CD14-positive monocyte (primary cell): Measurements from ENCODE around the gene PROKR1. TPM values are rescaled to one million over a fixed set of nuclear protein-coding genes. Genes with fewer than 3 reads are reported as not detected.

Source experiments
- DNase-seq, 3 donors: peaks; one replicate each; pipeline ENCODE4 v3.0.0-alpha.2; 2011 to 2022
- H2AFZ ChIP-seq: 2 replicates; pipeline ENCODE4 v1.6.0; 2012; ENCODE audit warnings: mild to moderate bottlenecking, low read depth, low read length, inconsistent platforms; ENCODE audit not compliant: insufficient read depth, poor library complexity, severe bottlenecking
- H3K27ac ChIP-seq, 2 donors: 1 replicate in 1 of 2; 2 replicates in 1 of 2; pipeline ENCODE4 v1.5.1; 2012 to 2013; ENCODE audit warnings: low read length in 2 of 2, control low read depth in 1 of 2, inconsistent platforms in 1 of 2, low read depth in 1 of 2, mild to moderate bottlenecking in 1 of 2
- H3K27me3 ChIP-seq, 2 donors: one replicate each; pipeline versions ENCODE4 v1.6.0 to v1.6.1; 2011 to 2013; ENCODE audit warnings: low read length in 2 of 2; ENCODE audit not compliant: control insufficient read depth in 2 of 2, insufficient read depth in 2 of 2
- H3K36me3 ChIP-seq, 2 donors: replicated peaks in 1 of 2; 1 replicate in 1 of 2; 2 replicates in 1 of 2; pipeline versions ENCODE4 v1.5.1 to v1.6.1; 2012 to 2013; ENCODE audit warnings: low read length in 2 of 2, control low read depth in 1 of 2, inconsistent platforms in 1 of 2, mild to moderate bottlenecking in 1 of 2; ENCODE audit not compliant: insufficient read depth in 2 of 2, control insufficient read depth in 1 of 2
- H3K4me1 ChIP-seq, 2 donors: 1 replicate in 1 of 2; 2 replicates in 1 of 2; pipeline versions ENCODE4 v1.5.1 to v1.6.1; 2012 to 2013; ENCODE audit warnings: low read length in 2 of 2, control low read depth in 1 of 2, inconsistent platforms in 1 of 2, mild to moderate bottlenecking in 1 of 2, moderate library complexity in 1 of 2; ENCODE audit not compliant: insufficient read depth in 2 of 2, control insufficient read depth in 1 of 2
- H3K4me2 ChIP-seq: replicated peaks from 2 replicates; pipeline ENCODE3; 2012; ENCODE audit warnings: low read length, moderate library complexity, mild to moderate bottlenecking; ENCODE audit not compliant: poor library complexity, severe bottlenecking; ENCODE audit errors: extremely low read depth
- H3K4me3 ChIP-seq, 3 experiments: fragments of 200-600 bp in 1 of 3; sonication (generic) in 1 of 3; replicated peaks in 1 of 3; 1 replicate in 2 of 3; 2 replicates in 1 of 3; pipeline ENCODE4 v1.5.1; 2011 to 2013; ENCODE audit warnings: low read length in 3 of 3, mild to moderate bottlenecking in 3 of 3, control low read depth in 2 of 3, low read depth in 2 of 3, inconsistent platforms in 1 of 3, moderate library complexity in 1 of 3
- H3K79me2 ChIP-seq: 2 replicates; pipeline ENCODE4 v1.6.0; 2012; ENCODE audit warnings: mild to moderate bottlenecking, control low read depth, inconsistent platforms, low read length, moderate library complexity; ENCODE audit not compliant: insufficient read depth
- H3K9ac ChIP-seq: 2 replicates; pipeline ENCODE4 v1.6.0; 2017; ENCODE audit warnings: low read length, mild to moderate bottlenecking; ENCODE audit not compliant: insufficient read depth, poor library complexity, severe bottlenecking
- H3K9me3 ChIP-seq, 2 donors: replicated peaks in 1 of 2; 1 replicate in 1 of 2; 2 replicates in 1 of 2; pipeline versions ENCODE4 v1.5.1 to v1.6.1; 2012 to 2013; ENCODE audit warnings: low read length in 2 of 2, control low read depth in 1 of 2; ENCODE audit not compliant: control insufficient read depth in 1 of 2, insufficient read depth in 1 of 2
- H4K20me1 ChIP-seq: 2 replicates; pipeline ENCODE4 v1.6.0; 2012; ENCODE audit warnings: mild to moderate bottlenecking, low read length, control low read depth, moderate library complexity; ENCODE audit not compliant: insufficient read depth
- H3K27ac Mint-ChIP-seq, 7 donors: one replicate each; pipeline ENCODE4 v1.8.0; 2020; ENCODE audit warnings: mild to moderate bottlenecking in 7 of 7, mixed read lengths in 7 of 7, moderate library complexity in 6 of 7, inconsistent platforms in 2 of 7
- H3K27me3 Mint-ChIP-seq, 3 donors: one replicate each; pipeline ENCODE4 v1.8.0; 2021 to 2022; ENCODE audit warnings: low read depth in 3 of 3, mild to moderate bottlenecking in 3 of 3, mixed read lengths in 3 of 3, moderate library complexity in 3 of 3, inconsistent platforms in 1 of 3
- H3K36me3 Mint-ChIP-seq, 2 donors: one replicate each; pipeline ENCODE4 v1.8.0; 2020; ENCODE audit warnings: mixed read lengths in 2 of 2, inconsistent platforms in 1 of 2, mild to moderate bottlenecking in 1 of 2
- H3K4me1 Mint-ChIP-seq: one replicate; pipeline ENCODE4 v1.8.0; 2020; ENCODE audit warnings: mild to moderate bottlenecking, mixed read lengths
- H3K4me3 Mint-ChIP-seq, 2 donors: one replicate each; pipeline ENCODE4 v1.8.0; 2020; ENCODE audit warnings: mild to moderate bottlenecking in 2 of 2, mixed read lengths in 2 of 2, moderate library complexity in 1 of 2
- H3K9me3 Mint-ChIP-seq, 7 donors: one replicate each; pipeline ENCODE4 v1.8.0; 2020 to 2022; ENCODE audit warnings: mixed read lengths in 7 of 7, mild to moderate bottlenecking in 6 of 7, moderate library complexity in 6 of 7, inconsistent platforms in 2 of 7
- WGBS: methylation state at CpG from one replicate; pipeline ENCODE4 v1.1.5; 2013; ENCODE audit warnings: missing lambda C conversion rate; ENCODE audit not compliant: insufficient coverage; 5-methylcytosine and 5-hydroxymethylcytosine counted together
- intact Hi-C, 2 donors: fragments of 100-400 bp; cut with micrococcal nuclease; formaldehyde crosslinking; loops; one replicate each; pipeline versions ENCODE4 v1.15.0 to v1.15.1; 2023
- polyA plus RNA-seq, 3 donors: library from polyadenylated mRNA; depleted of rRNA in 1 of 3; unstranded in 2 of 3; stranded (reverse) in 1 of 3; fragments of 300-500 nt in 2 of 3; fragments of >200 nt in 1 of 3; fragmentation: Illumina TruSeq in 2 of 3; gene quantifications; 1 replicate in 2 of 3; 2 replicates in 1 of 3; pipeline ENCODE4 v1.2.3, GENCODE V29; 2012 to 2021
- TF ChIP-seq, protein P1 (sequence below): fragments of 200-600 bp; IDR thresholded peaks from one replicate; pipeline ENCODE4 v1.8.0; 2022; ENCODE audit warnings: antibody characterized with exemption, mild to moderate bottlenecking

Gene PROKR1
- polyA plus RNA-seq, 3 donors = 0.01 TPM; not detected in 2

DNA sequence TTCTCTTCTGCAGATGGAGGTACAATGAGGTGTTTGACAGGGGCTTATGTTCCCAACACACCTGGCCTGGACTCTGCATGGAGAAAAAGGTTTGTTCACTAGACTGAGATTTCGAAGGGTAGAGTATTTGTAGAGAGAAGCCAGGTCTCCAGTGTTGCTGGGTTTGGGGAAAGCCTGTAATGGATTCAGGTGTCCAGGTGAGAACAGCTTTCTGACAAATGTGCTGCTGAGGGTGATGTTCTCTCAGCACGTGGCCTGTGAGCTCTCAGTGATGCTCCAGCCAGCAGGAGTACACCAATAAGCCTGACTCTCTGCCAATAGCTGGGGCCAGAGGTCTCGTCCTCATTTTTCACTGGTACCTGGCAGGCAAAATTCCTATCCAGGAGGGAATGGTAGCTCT lies 47.5 kb downstream of the PROKR1 start:
- TF ChIP-seq, protein P1, sequence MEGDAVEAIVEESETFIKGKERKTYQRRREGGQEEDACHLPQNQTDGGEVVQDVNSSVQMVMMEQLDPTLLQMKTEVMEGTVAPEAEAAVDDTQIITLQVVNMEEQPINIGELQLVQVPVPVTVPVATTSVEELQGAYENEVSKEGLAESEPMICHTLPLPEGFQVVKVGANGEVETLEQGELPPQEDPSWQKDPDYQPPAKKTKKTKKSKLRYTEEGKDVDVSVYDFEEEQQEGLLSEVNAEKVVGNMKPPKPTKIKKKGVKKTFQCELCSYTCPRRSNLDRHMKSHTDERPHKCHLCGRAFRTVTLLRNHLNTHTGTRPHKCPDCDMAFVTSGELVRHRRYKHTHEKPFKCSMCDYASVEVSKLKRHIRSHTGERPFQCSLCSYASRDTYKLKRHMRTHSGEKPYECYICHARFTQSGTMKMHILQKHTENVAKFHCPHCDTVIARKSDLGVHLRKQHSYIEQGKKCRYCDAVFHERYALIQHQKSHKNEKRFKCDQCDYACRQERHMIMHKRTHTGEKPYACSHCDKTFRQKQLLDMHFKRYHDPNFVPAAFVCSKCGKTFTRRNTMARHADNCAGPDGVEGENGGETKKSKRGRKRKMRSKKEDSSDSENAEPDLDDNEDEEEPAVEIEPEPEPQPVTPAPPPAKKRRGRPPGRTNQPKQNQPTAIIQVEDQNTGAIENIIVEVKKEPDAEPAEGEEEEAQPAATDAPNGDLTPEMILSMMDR = no peak
- intact Hi-C loops = no loop called here
- Mint-ChIP-seq H3K4me3 (no peak overlapping the region), H3K27ac (peak overlapping the region; percentile 92 to 97 (median 96)), H3K36me3 (no peaks in the 10 kb centered on the region), H3K27me3 (peaks cover 0 to 6% (median 4%) of the 10 kb centered on the region in 3 donors), H3K4me1 (peaks cover 64% of the 10 kb centered on the region), H3K9me3 (peaks cover 0 to 6% (median 3%) of the 10 kb centered on the region in 7 donors)
- WGBS = 93% methylated on average over 2 of the region's 3 CpGs
- H3K27ac ChIP-seq = peak overlapping the region; percentile 78 to 81
- no peaks in the 10 kb centered on the region for H3K27me3 ChIP-seq
- no peaks in the 10 kb centered on the region for H3K79me2 ChIP-seq
- peak overlapping the region in 1 of 3 experiments; percentile 57 for H3K4me3 ChIP-seq
- no peak overlapping the region for H3K9ac ChIP-seq
- peaks cover 64 to 70% of the 10 kb centered on the region in 2 donors for H3K4me1 ChIP-seq
- H2AFZ ChIP-seq = no peak overlapping the region
- no peaks in the 10 kb centered on the region for H3K9me3 ChIP-seq
- DNase-seq = no peak
- no peaks in the 10 kb centered on the region for H4K20me1 ChIP-seq
- peak overlapping the region; percentile 61 for H3K4me2 ChIP-seq
- no peaks in the 10 kb centered on the region for H3K36me3 ChIP-seq

DNA sequence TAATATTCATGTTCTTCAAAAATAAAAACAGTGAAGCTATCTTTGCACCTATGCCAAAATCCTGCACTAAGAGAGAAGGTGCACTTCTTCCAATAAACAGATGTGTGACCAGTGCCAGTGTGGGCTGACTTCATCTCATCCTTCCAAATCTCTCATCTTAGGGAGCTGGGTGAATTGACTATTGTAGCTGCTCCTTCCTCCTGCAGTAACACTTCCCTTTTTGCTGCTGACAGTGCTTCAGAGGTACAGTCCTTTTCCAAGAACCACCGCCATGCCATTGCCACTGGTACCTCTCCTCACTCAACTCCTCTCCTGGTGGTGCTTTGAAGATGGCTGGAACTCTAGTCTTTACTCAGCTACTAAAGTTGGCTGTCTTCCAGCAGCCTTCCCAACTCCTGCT lies 49.1 kb downstream of the PROKR1 start:
- Histone ChIP-seq H3K9ac (no peak overlapping the region), H3K79me2 (no peaks in the 10 kb centered on the region), H2AFZ (no peak overlapping the region), H3K4me3 (peak overlapping the region in 1 of 3 experiments; percentile 7), H4K20me1 (no peaks in the 10 kb centered on the region), H3K36me3 (no peaks in the 10 kb centered on the region), H3K27ac (peak overlapping the region in 1 of 2 donors; percentile 37), H3K27me3 (no peaks in the 10 kb centered on the region), H3K4me1 (peaks cover 67 to 77% of the 10 kb centered on the region in 2 donors), H3K4me2 (peak overlapping the region; percentile 19), H3K9me3 (no peaks in the 10 kb centered on the region)
- TF ChIP-seq, protein P1 = no peak
- Mint-ChIP-seq H3K27ac (peak overlapping the region in 4 of 7 donors; percentile 71 to 88 (median 83)), H3K36me3 (no peaks in the 10 kb centered on the region), H3K4me1 (peaks cover 68% of the 10 kb centered on the region), H3K9me3 (peaks cover 0 to 10% (median 2%) of the 10 kb centered on the region in 7 donors), H3K4me3 (peak overlapping the region; percentile 44 to 75), H3K27me3 (peaks cover 0 to 6% (median 4%) of the 10 kb centered on the region in 3 donors)
- DNase-seq = peak; percentile 28 to 58 (median 57)
- no CpG with 5 or more reads among the region's 1 CpG for WGBS
- intact Hi-C loops = no loop called here
